HG02610 (cell line): ENCODE results near the gene IQCN.

Experiments
- ATAC-seq: cut with Tn5 transposase; IDR thresholded peaks from one replicate; pipeline ENCODE4 v1.9.1; 2021; ENCODE audit warnings: mild to moderate bottlenecking, moderate library complexity; ENCODE audit not compliant: unreplicated experiment

The IQCN gene

DNA sequence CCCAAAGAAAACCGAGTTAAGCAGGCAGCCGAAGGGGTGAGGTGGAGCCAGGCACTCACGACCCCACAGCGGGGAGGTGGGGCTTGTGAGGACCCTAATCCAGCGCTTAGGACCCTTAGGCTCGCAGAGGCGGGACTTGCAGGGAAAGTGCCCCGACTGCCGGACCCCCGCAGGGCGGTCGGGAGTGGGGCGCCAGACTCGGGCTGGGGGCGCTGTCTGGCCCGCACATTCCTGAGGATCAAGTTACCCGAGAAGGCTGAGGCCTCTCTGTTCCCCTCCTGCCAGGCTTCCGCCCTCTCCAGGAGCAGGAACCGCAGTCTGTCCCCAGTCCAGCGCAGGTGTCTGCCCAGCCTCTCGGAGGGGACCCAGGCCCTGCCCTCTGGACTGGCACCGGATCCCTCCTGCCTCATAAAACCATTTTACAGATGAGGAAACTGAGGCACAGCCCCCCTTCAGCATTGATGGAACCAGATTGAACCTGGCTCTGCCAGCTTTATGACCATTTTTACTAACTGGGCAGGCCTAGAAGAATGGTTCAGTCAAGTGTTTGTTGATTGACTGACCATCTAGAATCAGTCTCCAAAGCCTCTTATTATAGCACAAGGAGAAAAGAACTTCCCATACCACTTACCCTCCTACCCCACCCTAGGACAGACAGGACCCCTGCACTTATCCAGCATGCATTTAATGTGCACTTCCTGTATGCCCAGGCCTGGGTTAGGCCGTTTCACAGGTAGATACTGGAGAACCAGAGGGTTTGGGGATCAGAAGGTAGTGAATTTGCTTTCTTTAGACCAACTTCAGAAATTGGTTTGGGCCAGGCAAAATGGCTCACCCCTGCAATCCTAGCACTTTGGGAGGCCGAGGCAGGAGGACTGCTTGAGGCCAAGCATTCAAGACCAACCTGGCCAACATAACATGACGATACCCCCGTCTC lies 13.9 kb upstream of the IQCN start:
- ATAC-seq = no peak

GRCh38 chr19:18286973-18287635 lies 12.9 kb upstream of the IQCN start:
- ATAC-seq = no peak

- ATAC-seq = no peak
Observed at GRCh38 chr19:18284712-18285360, 10.6 kb upstream of the IQCN start.

- ATAC-seq = no peak
Observed at GRCh38 chr19:18283338-18283737, 9.1 kb upstream of the IQCN start.

DNA sequence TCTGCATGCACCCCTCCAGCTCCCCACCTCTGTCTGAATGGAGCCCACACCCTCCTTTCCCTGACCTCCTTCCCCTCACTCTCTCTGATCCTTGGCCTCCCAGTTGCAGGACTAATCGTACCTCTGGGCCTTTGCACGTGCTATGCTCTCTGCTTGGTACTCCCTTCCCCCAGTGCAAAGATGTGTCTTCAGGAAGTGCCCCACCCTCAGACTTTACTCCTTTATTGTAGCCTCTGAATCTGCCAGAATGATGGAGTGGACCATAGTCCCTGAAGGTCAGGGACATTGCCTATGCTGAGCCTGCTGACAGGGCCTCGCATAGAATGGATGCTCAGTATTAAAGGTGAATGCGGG lies 8.5 kb upstream of the IQCN start:
- ATAC-seq = no peak

GRCh38 chr19:18282021-18282787 lies 8.0 kb upstream of the IQCN start:
- no peak for ATAC-seq

DNA sequence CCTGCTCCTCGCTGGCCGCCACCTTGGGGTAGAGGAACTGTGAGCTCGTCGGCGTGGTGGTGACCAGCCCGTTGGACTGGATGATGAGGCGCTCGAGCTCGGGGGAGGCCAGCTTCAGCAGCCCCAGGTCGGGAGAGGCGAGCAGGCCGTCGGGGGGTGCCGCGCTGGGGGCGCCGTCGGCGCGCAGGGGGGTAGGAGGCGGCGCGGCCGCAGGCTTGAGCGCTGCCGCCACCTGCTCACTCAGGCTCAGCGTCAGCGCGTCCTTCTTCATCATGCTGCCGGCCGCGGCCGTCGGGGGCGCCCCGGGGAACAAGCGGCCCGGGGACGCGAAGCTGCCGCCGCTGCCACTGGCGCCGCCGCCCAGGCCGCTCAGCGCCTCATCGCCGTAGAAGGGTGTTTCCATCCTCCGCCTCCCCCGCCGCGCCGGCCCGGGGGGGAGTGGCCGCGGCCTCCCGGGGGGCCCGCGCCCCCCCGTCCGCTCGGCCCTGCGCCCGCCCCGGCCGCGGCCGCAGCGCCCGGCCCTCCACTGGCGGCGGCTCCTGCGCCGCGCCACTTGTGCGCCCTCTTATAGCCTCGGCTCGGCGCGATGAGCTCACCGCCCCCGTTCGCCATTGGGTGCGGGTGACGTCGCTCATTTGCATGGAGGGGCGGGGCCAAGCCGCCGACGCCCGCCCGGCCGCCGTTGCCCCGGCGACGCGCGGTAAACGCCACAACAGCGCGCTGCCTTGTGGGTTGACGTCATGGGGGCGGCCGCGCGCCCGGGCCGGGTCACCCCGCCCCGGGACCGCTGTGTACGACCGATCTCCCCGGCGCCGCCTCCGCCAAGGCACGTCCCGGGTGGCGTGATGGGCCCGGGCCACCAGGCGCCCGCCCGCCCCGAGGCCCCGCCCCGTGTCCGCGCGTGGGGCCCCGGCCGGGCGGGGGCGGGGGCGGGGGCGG lies 7.1 kb upstream of the IQCN start, which contains the start of gene JUND:
JUND (minus strand) TSS at position 541 of the 939 bp plus-strand sequence; CDS start at position 403, 138 bp downstream.
- peak; percentile 69 for ATAC-seq

GRCh38 chr19:18280247-18281081 lies 6.2 kb upstream of the IQCN start:
- ATAC-seq = no peak

GRCh38 chr19:18279516-18280246 lies 5.4 kb upstream of the IQCN start:
- peak; percentile 21 for ATAC-seq

DNA sequence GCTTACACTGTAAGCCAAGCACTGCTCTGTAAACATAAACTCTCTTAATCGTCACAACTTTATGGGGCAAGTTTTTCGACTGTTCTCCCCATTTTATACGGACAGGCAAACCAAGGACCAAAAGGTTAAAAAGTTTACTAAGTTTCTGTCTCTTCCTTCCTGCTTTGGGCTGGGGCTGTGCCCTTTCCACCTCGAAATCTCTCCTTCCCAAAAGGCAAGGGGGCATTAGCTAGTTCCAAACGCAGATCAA lies 4.9 kb upstream of the IQCN start:
- no peak for ATAC-seq

GRCh38 chr19:18278521-18279265 lies 4.4 kb upstream of the IQCN start:
- ATAC-seq = no peak

DNA sequence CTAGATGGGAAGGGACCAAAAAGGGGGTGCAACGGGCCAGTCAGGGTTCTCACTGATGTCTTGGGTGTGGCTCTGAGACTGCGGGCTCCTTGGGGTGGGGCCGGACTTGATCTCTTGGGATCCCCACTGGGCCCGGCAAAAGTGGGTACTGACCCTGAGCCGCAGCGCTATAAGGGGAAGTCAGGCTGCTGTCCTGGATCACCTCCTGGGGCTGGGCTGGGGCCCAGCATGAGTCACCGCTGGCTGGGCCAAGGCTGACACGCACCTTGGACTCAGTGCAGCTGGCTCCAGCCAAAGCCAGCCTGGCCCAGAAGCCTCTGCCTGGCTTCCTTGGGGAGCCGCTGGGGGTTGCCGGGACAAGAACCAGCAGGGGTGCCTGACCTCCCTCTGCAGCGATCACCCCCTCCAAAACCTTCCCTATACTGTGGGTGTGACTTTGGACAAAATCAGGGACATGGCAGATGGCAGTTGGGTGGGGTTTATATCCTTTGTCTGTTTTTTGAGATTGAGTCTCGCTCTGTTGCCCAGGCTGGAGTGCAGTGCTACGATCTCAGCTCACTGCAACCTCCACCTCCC lies 617 bp upstream of the IQCN start:
- ATAC-seq = no peak

DNA sequence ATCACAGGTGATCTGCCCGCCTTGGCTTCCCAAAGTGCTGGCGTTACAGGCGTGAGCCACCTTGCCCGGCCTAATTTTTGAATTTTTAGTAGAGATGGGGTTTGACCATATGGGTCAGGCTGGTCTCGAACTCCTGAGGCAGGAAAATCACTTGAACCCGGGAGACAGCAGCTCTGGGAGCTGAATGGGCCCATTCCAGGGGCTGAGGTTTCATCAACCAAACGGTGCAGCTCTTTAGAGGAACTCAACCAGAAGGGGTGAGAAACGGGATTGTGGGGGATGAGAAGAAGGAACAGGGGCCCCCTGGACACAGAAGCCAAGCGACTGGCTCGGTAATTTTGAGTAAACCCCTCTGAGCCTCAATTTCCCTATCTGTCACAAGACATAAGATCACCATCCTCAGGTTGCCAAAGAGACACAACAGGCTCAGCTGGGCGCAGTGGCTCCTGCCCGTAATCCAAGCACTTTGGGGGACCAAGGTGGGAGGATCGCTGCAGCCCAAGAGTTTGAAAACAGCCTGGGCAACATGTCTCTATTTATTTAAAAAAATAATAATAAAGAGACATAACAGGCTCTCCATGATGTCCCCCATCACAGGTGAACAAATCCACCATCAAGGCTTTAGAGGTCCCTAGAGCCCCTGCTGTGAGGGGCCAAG lies 562 bp downstream of the IQCN start:
- ATAC-seq = no peak

DNA sequence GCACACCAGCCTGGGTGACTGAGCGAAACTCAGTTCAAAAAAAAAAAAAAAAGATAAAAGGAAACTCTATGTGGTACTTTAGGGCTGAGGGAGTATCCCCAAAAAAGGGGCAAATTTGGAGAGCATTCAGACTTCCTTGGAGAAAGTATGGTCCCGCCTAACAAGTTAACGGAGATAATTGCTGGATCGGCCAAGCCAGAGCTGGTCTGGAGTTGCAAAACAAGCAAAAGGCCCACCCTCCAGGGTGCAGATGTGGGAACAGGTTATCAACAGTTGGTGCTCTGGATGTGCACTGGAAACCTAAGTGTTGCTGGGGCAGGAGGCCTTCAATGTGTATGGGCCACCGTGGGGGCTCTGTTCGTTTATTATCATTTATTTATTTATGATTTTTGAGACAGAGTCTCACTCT lies 2.8 kb downstream of the IQCN start:
- ATAC-seq = no peak

GRCh38 chr19:18270326-18270725 lies 3.9 kb downstream of the IQCN start:
- ATAC-seq = no peak

- ATAC-seq = no peak
Observed at GRCh38 chr19:18269070-18269723, 5.1 kb downstream of the IQCN start.
